Measurements from ENCODE around the gene NLRP14. TPM values are rescaled to one million over a fixed set of nuclear protein-coding genes. Genes with fewer than 3 reads are reported as not detected.

The NLRP14 gene
- total RNA-seq, 1 experiment from 2014 or later: not detected

- ChIA-PET CTCF (no interaction called here), POLR2A (no interaction called here)
- Histone ChIP-seq H3K4me3 (ENCODE audit: low read depth, low read length) (no peak overlapping the region), H3K36me3 (ENCODE audit: control insufficient read depth, insufficient read depth, low read length) (no peaks in the 10 kb centered on the region), H3K4me1 (no peaks in the 10 kb centered on the region), H3K9me3 (no peaks in the 10 kb centered on the region), H3K27me3 (replicated peaks; ENCODE audit: control insufficient read depth, insufficient read depth, low read length) (no peaks in the 10 kb centered on the region)
- BruUV-seq (replicated peaks): no TSS peak
- Mint-ChIP-seq H3K27ac (ENCODE audit: unreplicated experiment) (no peak overlapping the region), H3K27me3 (ENCODE audit: insufficient read depth, unreplicated experiment) (peaks cover 17% of the 10 kb centered on the region), H3K4me3 (ENCODE audit: unreplicated experiment) (no peak overlapping the region), H3K36me3 (ENCODE audit: insufficient read depth, unreplicated experiment) (no peaks in the 10 kb centered on the region), H3K9me3 (ENCODE audit: unreplicated experiment) (no peaks in the 10 kb centered on the region), H3K4me1 (ENCODE audit: low read depth, unreplicated experiment) (no peaks in the 10 kb centered on the region)
- intact Hi-C loops (cut with micrococcal nuclease; ENCODE audit: unreplicated experiment): no loop called here
- no peak for DNase-seq
- TF ChIP-seq, protein P1, sequence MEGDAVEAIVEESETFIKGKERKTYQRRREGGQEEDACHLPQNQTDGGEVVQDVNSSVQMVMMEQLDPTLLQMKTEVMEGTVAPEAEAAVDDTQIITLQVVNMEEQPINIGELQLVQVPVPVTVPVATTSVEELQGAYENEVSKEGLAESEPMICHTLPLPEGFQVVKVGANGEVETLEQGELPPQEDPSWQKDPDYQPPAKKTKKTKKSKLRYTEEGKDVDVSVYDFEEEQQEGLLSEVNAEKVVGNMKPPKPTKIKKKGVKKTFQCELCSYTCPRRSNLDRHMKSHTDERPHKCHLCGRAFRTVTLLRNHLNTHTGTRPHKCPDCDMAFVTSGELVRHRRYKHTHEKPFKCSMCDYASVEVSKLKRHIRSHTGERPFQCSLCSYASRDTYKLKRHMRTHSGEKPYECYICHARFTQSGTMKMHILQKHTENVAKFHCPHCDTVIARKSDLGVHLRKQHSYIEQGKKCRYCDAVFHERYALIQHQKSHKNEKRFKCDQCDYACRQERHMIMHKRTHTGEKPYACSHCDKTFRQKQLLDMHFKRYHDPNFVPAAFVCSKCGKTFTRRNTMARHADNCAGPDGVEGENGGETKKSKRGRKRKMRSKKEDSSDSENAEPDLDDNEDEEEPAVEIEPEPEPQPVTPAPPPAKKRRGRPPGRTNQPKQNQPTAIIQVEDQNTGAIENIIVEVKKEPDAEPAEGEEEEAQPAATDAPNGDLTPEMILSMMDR (IDR thresholded peaks at IDR 0.05; ENCODE audit: insufficient read depth in 1 of 2, low read depth in 1 of 2, low read length in 1 of 2, severe bottlenecking in 1 of 2, unreplicated experiment in 1 of 2): no peak
These were observed 28.3 kb upstream of the NLRP14 start for GRCh38 chr11:6992026-6992425.

GRCh38 chr11:6992457-6993417 is 27.5 kb upstream of the NLRP14 start:
- Mint-ChIP-seq H3K4me1 (ENCODE audit: low read depth, unreplicated experiment) (no peaks in the 10 kb centered on the region), H3K36me3 (ENCODE audit: insufficient read depth, unreplicated experiment) (no peaks in the 10 kb centered on the region), H3K4me3 (ENCODE audit: unreplicated experiment) (no peak overlapping the region), H3K27me3 (ENCODE audit: insufficient read depth, unreplicated experiment) (peaks cover 17% of the 10 kb centered on the region), H3K27ac (ENCODE audit: unreplicated experiment) (no peak overlapping the region), H3K9me3 (ENCODE audit: unreplicated experiment) (no peaks in the 10 kb centered on the region)
- no TSS peak for BruUV-seq (replicated peaks)
- DNase-seq: no peak
- no peaks in the 10 kb centered on the region for H3K4me1 ChIP-seq
- H3K36me3 ChIP-seq (ENCODE audit: control insufficient read depth, insufficient read depth, low read length): no peaks in the 10 kb centered on the region
- H3K4me3 ChIP-seq (ENCODE audit: low read depth, low read length): no peak overlapping the region
- no peaks in the 10 kb centered on the region for H3K9me3 ChIP-seq
- CTCF ChIA-PET: no interaction called here
- H3K27me3 ChIP-seq (replicated peaks; ENCODE audit: control insufficient read depth, insufficient read depth, low read length): no peaks in the 10 kb centered on the region
- TF ChIP-seq, protein P1 (IDR thresholded peaks at IDR 0.05; ENCODE audit: insufficient read depth in 1 of 2, low read depth in 1 of 2, low read length in 1 of 2, severe bottlenecking in 1 of 2, unreplicated experiment in 1 of 2): no peak
- POLR2A ChIA-PET: no interaction called here
- intact Hi-C loops (cut with micrococcal nuclease; ENCODE audit: unreplicated experiment): no loop called here

- H3K27ac Mint-ChIP-seq (ENCODE audit: unreplicated experiment): no peak overlapping the region
- CTCF ChIA-PET: interaction anchor here (0.8 kb wide), 1 partner anchor 241 kb away, joined by 4 read pairs; no protein-coding TSS in a partner anchor
- Histone ChIP-seq H3K36me3 (ENCODE audit: control insufficient read depth, insufficient read depth, low read length) (no peaks in the 10 kb centered on the region), H3K4me1 (no peaks in the 10 kb centered on the region), H3K9me3 (no peaks in the 10 kb centered on the region), H3K27me3 (replicated peaks; ENCODE audit: control insufficient read depth, insufficient read depth, low read length) (no peaks in the 10 kb centered on the region), H3K4me3 (ENCODE audit: low read depth, low read length) (no peak overlapping the region)
- BruUV-seq (replicated peaks): no TSS peak
- H3K36me3 Mint-ChIP-seq (ENCODE audit: insufficient read depth, unreplicated experiment): no peaks in the 10 kb centered on the region
- intact Hi-C loops (cut with micrococcal nuclease; ENCODE audit: unreplicated experiment): loop anchor here (5.0 kb wide), 1 partner anchor 183 kb away; no protein-coding TSS in a partner anchor
- TF ChIP-seq, protein P1 (IDR thresholded peaks at IDR 0.05; ENCODE audit: insufficient read depth in 1 of 2, low read depth in 1 of 2, low read length in 1 of 2, severe bottlenecking in 1 of 2, unreplicated experiment in 1 of 2): peak in 1 of 2 experiments; percentile 2
- no peaks in the 10 kb centered on the region for H3K9me3 Mint-ChIP-seq (ENCODE audit: unreplicated experiment)
- no peaks in the 10 kb centered on the region for H3K4me1 Mint-ChIP-seq (ENCODE audit: low read depth, unreplicated experiment)
- peaks cover 24% of the 10 kb centered on the region for H3K27me3 Mint-ChIP-seq (ENCODE audit: insufficient read depth, unreplicated experiment)
- POLR2A ChIA-PET: no interaction called here
- H3K4me3 Mint-ChIP-seq (ENCODE audit: unreplicated experiment): no peak overlapping the region
- no peak for DNase-seq
These were observed 24.6 kb upstream of the NLRP14 start for GRCh38 chr11:6995703-6996102.
